NCI-H446 (cell line): ENCODE measurements around the gene ADCY3.

Experiments used
- DNase-seq, 2 experiments: peaks; one replicate each; lab custom pipeline; 2025; lab: John Stamatoyannopoulos, UW

ADCY3 gene

DNA sequence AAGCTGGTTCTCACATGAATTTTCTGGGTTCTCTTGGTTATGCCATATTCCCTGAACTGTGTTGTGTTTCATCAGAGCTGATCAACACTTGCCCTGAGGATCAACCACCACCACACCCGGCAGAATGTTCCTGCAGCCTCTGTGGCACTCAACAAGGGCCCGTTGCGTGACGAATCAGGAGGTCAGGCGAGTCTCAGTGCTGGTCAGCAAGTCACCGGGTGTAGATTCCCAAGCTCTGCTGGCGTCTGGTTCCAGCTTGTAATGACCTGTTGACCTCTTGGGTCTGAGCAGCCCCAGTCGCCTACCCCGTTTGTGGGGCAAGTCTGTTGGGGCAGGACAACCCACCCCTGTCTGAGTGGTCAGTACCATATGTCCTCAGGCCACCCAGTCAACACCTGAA lies 46.0 kb downstream of the ADCY3 start:
- no peak for DNase-seq

DNA sequence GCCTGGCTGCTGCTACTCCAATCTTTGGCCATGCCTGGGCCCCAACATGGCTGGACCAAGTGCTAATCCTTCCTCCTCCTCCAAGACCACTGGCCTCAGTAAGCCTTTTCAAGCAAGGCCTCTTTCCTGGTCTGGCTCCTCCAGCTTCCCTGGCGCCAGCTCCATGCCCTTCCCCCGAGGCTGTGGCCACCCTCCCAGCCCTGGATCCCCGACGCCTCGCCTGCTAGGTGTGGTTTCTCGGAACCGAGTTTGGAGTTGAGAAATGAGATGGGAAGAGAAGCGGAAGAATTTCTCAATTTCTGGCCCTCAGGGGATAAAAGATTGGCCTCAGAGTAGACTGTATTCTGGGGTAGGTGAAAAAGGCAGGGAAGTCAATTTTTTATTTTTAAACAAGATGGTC lies 46.4 kb downstream of the ADCY3 start:
- no peak for DNase-seq

DNA sequence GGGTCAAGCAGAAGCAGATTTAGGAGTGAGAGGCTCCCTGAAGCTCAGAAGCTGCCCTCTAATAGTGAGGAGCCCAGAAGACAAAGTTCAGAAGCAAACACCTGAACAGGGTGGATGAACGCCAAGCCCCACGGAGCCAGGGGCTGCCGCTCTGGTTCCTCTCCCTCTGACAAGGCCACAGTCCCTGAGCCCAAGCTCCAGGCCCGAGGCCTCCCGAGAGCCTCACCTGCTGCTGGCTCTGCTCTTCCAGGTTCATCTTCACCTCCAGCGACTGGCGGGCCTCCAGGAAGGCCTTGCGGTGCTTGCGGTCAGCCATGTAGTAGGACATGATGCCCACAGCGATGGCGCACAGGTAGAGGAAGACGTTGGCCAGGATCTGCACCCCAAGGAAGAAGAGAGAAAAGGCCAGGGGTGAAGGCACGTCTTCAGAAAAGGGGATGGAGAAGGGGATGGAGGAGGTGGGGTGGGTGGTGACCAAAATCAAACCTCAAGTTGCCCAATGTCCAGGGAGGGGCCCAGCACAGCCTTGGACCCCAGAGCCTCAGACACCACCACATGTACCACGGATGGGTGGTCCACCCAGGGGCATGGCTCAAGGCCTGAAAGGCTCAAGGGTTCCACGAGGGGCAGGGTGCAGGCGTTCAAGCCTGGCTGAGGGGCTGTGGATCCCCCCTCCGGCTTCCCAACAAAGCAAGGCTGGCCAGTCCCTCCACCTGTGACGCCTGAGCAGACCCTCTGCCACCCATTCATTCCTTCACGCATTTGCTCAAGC lies 47.5 kb downstream of the ADCY3 start:
- DNase-seq, result no peak

DNA sequence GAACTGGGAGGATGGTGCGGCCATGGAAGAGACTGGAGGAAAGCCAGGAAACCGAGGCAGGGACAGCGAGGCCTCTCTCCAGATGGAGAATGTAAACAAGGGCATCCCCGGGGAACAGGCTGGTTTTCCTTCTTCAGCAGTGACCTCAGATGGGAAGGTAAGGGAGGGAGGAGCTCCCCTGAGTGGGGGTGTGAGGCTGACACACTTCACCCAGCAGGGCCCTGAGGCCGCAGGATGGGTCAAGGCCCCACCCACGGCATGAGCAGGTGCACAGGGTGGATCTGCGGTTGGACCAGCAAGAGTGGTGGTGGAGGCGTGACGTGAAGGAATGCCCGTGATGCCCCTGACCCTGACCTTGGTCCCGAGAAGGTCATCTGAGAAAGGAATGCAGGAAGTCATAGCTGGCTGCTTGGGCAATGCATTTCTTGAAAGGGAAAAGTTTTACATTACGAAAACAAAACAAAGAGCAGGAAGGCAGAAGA lies 48.1 kb downstream of the ADCY3 start:
- no peak for DNase-seq

DNA sequence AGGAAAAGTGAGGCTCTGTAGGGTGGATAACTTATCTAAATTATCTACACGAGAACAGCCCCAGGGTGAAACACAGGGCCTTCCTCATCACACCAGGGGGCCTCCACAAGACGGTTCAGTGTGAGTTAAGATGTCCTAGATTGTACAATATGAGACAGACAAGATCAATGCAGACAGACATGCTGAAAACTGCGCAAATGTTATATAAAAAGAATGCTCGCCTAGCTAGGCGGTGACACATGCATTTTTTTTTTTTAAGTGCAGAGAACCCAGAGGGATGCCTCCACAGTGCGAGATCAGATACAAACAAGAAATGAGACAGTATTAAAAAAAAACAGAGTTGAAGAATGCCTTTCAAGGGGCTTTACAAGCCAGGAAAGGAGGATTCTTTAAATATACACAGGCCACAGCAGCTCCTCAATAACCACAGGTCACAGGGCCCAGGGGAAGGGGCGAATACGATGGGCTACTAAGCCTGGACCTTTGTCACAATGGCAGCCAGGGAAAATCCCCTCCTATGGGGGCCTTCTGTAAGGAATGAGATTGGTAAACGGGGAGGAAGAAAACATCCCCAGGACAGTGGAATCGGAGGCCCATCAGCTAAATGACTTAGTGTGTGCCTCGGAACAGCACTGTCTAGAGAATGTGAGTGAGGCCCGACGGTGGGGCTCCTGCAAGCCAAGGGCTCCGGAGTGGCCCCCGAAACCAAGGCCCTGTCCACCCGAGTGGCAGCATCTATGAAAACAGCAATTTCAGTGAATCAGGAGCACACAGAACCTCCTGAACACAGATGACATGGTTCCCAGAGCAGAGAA lies 48.9 kb downstream of the ADCY3 start:
- DNase-seq, result no peak

GRCh38 chr2:24870440-24870839 lies 49.6 kb downstream of the ADCY3 start:
- DNase-seq, result no peak

GRCh38 chr2:24866946-24867345 lies 53.1 kb downstream of the ADCY3 start:
- no peak for DNase-seq

- no peak for DNase-seq
These were observed 56.4 kb downstream of the ADCY3 start for GRCh38 chr2:24863641-24864040.

GRCh38 chr2:24861500-24861899 lies 58.5 kb downstream of the ADCY3 start:
- no peak for DNase-seq

GRCh38 chr2:24860631-24861030 lies 59.4 kb downstream of the ADCY3 start:
- DNase-seq, result no peak

DNA sequence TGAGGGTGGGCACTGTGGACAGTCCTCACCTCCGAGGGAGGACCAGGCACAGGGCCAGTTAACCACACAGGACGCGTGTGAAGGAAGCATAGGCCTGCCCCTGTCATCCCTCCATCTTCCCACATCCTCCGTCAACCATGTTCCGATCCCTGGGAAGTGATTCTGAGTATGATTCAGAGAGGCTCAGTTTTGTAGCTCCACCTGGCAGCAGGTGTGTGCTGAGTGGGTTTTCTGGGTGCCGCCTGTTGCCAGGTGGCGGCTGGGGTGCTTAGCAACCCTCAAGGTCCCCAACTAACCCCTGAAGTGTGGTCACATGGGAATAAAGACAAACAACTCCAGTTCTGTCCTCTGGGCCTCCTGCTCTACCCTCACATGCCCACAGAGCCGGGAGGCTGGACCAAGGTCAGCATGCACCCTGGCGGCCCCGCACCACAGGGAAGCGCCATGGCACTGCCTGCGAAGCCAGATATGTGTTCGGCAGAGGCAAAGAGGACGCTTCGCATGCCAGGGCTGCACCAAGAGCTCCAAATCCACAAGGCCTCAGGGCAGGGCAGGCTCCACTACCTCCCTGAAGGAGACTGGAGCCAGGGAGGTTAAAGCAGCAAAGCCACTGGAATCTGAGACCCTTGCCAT lies 60.0 kb downstream of the ADCY3 start:
- DNase-seq, result no peak

DNA sequence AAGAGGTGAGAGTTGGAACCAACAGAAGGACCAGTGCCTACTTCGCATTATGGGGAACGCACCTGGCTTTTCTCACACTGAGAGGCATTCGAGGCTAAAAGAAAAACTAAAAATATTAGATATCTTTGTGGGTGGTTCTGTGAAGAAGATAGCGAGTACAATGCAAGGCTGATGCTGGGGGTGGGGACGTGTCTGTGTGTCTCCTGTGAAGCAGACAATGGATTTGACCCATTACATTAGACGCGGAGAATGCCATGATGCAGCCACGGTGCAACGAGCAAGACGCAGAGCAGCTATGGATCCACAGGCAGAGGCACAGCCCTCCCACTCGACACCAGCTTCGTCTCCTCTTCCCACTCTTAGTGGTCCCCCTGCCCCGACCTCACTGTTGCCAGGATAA lies 61.0 kb downstream of the ADCY3 start:
- no peak for DNase-seq

DNA sequence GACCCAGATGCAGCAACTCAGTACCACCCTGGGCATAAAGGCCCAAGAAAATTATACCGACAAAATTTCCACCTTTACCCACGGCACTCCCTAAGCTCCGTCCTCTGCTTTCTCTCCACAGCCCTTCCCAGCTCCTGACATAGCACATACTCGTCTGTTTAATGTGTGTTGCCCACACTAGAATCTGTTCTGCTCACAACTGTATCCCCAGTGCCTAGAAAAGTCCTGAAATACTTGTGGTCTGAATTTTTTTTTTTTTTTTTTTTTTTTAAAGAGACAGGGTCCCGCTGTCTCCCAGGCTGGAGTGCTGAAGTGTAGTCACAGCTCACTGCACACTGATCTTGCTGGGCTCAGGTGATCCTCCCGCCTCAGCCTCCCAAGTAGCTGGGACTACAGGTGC lies 62.3 kb downstream of the ADCY3 start:
- DNase-seq, result no peak

GRCh38 chr2:24856791-24857211 lies 63.2 kb downstream of the ADCY3 start:
- DNase-seq, result no peak

GRCh38 chr2:24855726-24856125 lies 64.3 kb downstream of the ADCY3 start:
- DNase-seq, result peak; percentile 15 to 68

- no peak for DNase-seq
These were observed 64.9 kb downstream of the ADCY3 start for GRCh38 chr2:24855022-24855622.

DNA sequence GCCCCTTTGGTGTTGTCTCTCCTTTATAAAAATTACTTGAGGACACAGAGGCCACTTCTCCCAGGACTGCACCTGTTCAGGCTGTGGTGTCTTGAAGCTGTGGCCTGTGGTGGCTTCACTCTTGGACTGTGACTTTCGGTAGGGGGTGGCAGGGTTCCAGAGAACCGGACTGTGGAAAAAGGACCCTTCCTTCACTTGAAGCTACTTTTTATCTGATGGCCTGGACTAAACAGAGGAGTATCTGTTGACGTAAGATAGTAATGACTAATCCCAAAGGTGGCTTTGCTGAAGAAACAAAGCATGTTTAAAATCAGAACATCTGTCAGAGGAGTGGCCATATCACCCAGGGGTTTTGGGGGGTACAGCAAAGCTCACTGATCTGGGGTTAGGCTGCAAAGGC lies 66.0 kb downstream of the ADCY3 start:
- no peak for DNase-seq

- DNase-seq, result no peak
These were observed 67.0 kb downstream of the ADCY3 start for GRCh38 chr2:24853046-24853445.

GRCh38 chr2:24852431-24853020 lies 67.5 kb downstream of the ADCY3 start:
- DNase-seq, result no peak

- no peak for DNase-seq
These were observed 68.0 kb downstream of the ADCY3 start for GRCh38 chr2:24852026-24852425.

DNA sequence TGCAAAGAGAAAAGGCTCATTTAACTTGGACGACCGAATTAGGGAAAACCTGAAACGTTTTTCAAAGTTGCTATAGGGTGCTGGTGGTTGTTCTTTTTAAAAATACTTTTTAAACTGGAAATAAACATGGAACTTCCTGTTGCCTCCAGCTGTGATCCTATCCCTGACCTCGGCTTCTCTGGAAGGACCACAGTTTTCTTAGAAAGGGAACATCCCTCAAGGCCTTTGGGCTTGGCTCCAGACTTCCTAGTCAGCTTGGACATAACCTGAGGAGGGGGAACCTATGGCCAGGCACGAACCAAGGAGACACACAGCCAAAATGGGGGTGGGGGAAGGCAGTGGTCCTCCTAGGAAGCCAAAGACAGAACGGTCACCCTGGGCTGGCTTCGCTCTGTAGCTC lies 69.1 kb downstream of the ADCY3 start:
- DNase-seq, result no peak

DNA sequence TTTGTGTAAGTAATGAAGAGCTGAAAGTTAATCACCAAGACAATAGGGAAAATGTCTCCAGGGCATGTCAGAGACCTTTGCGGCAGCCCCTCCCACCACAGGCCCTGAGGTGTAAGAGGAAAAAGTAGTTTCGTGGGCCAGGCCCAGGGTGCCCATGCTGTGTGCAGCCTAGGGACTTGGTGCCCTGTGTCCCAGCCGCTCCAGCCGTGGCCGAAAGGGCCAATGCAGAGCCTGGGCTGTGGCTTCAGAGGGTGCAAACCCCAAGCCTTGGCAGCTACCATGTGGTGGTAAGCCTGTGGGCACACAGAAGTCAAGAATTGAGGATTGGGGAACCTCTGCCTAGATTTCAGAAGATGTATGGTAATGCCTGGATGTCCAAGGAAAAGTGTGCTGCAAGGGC lies 74.3 kb downstream of the ADCY3 start:
- no peak for DNase-seq
